ENCODE data around the gene RAP2B.

Gene RAP2B

GRCh38 chr3:153171256-153171655, 9.2 kb downstream of the RAP2B start:
- Histone ChIP-seq H3K27me3 (ENCODE audit: insufficient read depth, low read length) (no peaks in the 10 kb centered on the region), H3K79me2 (ENCODE audit: insufficient read depth, low read length) (no peaks in the 10 kb centered on the region), H3K4me1 (ENCODE audit: insufficient read depth, low read length, severe bottlenecking) (peaks cover 6% of the 10 kb centered on the region), H4K20me1 (ENCODE audit: insufficient read depth, low read length) (no peaks in the 10 kb centered on the region), H3K4me3 (ENCODE audit: low read depth, low read length, poor library complexity, severe bottlenecking) (no peak overlapping the region), H3F3A (ENCODE audit: insufficient read depth, low read length) (no peaks in the 10 kb centered on the region), H3K4me2 (ENCODE audit: low read length) (no peak overlapping the region), H3K9me3 (ENCODE audit: low read length) (no peaks in the 10 kb centered on the region), H3K36me3 (ENCODE audit: insufficient read depth, low read length) (no peaks in the 10 kb centered on the region), H3K9ac (ENCODE audit: low read length) (no peak overlapping the region), H3K27ac (ENCODE audit: low read depth, low read length, poor library complexity, severe bottlenecking) (no peak overlapping the region), H2AFZ (ENCODE audit: low read length) (no peak overlapping the region), H3K9me2 (ENCODE audit: low read depth, low read length) (no peaks in the 10 kb centered on the region)
- no peak for TF ChIP-seq EZH2 (IDR thresholded peaks at IDR 0.05; ENCODE audit: borderline replicate concordance, low read length)
- no peak for TF ChIP-seq CTCF (IDR thresholded peaks at IDR 0.05; ENCODE audit: low read length)

DNA sequence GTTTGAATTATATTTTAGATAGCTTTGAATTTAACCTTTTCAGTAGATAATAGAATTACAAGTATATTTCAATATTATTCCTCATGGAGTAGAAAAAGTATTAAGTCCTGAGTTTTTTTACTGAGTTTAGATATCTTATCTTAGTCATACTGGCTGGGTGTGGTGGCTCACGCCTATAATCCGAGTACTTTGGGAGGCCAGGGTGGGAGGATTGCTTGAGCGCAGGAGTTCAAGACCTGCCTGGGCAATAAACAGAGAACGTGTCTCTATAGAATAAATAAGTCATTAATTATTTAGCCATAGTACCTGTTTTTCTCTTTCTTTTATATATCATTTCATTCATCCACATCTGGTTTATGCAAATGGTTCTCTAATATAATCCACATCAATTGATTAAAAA, 9.9 kb downstream of the RAP2B start:
- no peak for TF ChIP-seq EZH2 (IDR thresholded peaks at IDR 0.05; ENCODE audit: borderline replicate concordance, low read length)
- TF ChIP-seq CTCF (IDR thresholded peaks at IDR 0.05; ENCODE audit: low read length): no peak
- H3K36me3 ChIP-seq (ENCODE audit: insufficient read depth, low read length): no peaks in the 10 kb centered on the region
- H3K27me3 ChIP-seq (ENCODE audit: insufficient read depth, low read length): no peaks in the 10 kb centered on the region
- no peaks in the 10 kb centered on the region for H3K79me2 ChIP-seq (ENCODE audit: insufficient read depth, low read length)
- H2AFZ ChIP-seq (ENCODE audit: low read length): no peak overlapping the region
- H3K4me3 ChIP-seq (ENCODE audit: low read depth, low read length, poor library complexity, severe bottlenecking): no peak overlapping the region
- H3F3A ChIP-seq (ENCODE audit: insufficient read depth, low read length): no peaks in the 10 kb centered on the region
- no peak overlapping the region for H3K9ac ChIP-seq (ENCODE audit: low read length)
- H3K9me3 ChIP-seq (ENCODE audit: low read length): no peaks in the 10 kb centered on the region
- no peaks in the 10 kb centered on the region for H3K4me1 ChIP-seq (ENCODE audit: insufficient read depth, low read length, severe bottlenecking)
- H3K27ac ChIP-seq (ENCODE audit: low read depth, low read length, poor library complexity, severe bottlenecking): no peak overlapping the region
- no peaks in the 10 kb centered on the region for H4K20me1 ChIP-seq (ENCODE audit: insufficient read depth, low read length)
- no peaks in the 10 kb centered on the region for H3K9me2 ChIP-seq (ENCODE audit: low read depth, low read length)
- no peak overlapping the region for H3K4me2 ChIP-seq (ENCODE audit: low read length)

GRCh38 chr3:153172796-153173757, 11.1 kb downstream of the RAP2B start:
- H3K9me3 ChIP-seq (ENCODE audit: low read length): no peaks in the 10 kb centered on the region
- no peaks in the 10 kb centered on the region for H4K20me1 ChIP-seq (ENCODE audit: insufficient read depth, low read length)
- no peaks in the 10 kb centered on the region for H3K9me2 ChIP-seq (ENCODE audit: low read depth, low read length)
- no peak overlapping the region for H3K27ac ChIP-seq (ENCODE audit: low read depth, low read length, poor library complexity, severe bottlenecking)
- no peak overlapping the region for H3K9ac ChIP-seq (ENCODE audit: low read length)
- no peaks in the 10 kb centered on the region for H3K79me2 ChIP-seq (ENCODE audit: insufficient read depth, low read length)
- H3K36me3 ChIP-seq (ENCODE audit: insufficient read depth, low read length): no peaks in the 10 kb centered on the region
- no peak overlapping the region for H3K4me2 ChIP-seq (ENCODE audit: low read length)
- no peak overlapping the region for H3K4me3 ChIP-seq (ENCODE audit: low read depth, low read length, poor library complexity, severe bottlenecking)
- TF ChIP-seq CTCF (IDR thresholded peaks at IDR 0.05; ENCODE audit: low read length): no peak
- TF ChIP-seq EZH2 (IDR thresholded peaks at IDR 0.05; ENCODE audit: borderline replicate concordance, low read length): no peak
- no peaks in the 10 kb centered on the region for H3F3A ChIP-seq (ENCODE audit: insufficient read depth, low read length)
- no peak overlapping the region for H2AFZ ChIP-seq (ENCODE audit: low read length)
- no peaks in the 10 kb centered on the region for H3K4me1 ChIP-seq (ENCODE audit: insufficient read depth, low read length, severe bottlenecking)
- H3K27me3 ChIP-seq (ENCODE audit: insufficient read depth, low read length): no peaks in the 10 kb centered on the region
